NCI-H524 treated with DMSO at 0.1 percent for 48 hours (cell line): ENCODE measurements around the gene INPP5J.
A peak's percentile ranks its signal among the peaks of the same experiment; 100 is the strongest.
"Not testable (repeated sequence)": the region's sequence is repeated elsewhere in the genome, so short reads cannot be mapped to it uniquely, and the experiment has no call there.

Source experiments
- DNase-seq: peaks from one replicate; lab custom pipeline; 2025; lab: John Stamatoyannopoulos, UW

The INPP5J gene

DNA sequence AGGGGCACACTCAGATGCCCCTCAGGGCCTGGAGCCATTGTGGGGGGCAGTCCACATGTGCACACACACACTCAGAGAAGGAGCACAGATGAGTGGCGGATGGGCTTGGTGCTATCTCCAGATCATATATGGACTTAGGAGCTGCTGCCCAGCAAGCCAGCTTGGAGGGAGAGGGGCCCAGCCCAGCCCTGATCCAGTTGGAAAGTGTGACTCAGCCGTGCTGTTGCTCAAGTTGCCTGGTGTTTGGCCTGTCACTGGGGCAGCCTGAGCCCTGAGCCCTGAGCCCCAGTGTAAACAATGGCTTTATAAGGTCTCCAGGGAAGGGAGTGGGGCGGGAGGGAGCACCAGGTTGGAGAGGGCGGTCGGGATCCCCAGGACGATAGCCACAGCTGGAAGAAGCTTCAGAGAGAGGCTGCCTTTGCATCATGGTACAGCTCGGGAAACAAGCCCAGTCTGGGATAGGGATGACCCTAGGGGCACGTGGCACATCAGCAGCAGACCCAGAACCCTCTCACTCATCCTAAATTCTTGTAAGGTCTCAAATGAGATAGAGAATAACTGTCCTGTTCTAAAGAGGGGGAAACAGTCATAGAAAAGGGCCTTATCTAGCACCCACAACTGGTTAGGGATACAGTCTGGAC lies 20.2 kb upstream of the INPP5J start:
- no peak for DNase-seq

DNA sequence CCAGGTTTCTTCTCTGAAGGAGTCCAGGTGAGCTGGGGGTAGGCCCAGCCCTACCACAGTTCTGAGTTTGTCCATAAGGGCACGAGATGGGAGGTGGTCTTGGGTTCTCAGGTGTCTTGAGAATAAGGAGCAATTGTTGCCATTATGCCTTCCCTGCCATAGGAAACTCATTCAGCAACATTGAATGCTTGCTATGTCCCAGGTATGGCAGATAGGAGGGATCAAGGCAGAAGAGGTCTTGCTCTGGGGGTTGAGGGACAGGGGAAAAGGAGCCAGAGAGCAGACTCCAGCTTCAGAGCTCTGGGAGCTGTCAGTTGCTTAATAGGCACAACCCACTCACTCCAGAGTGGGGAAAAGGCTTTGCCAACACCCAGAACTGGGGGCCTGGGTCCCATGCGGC lies 19.7 kb upstream of the INPP5J start:
- no peak for DNase-seq

DNA sequence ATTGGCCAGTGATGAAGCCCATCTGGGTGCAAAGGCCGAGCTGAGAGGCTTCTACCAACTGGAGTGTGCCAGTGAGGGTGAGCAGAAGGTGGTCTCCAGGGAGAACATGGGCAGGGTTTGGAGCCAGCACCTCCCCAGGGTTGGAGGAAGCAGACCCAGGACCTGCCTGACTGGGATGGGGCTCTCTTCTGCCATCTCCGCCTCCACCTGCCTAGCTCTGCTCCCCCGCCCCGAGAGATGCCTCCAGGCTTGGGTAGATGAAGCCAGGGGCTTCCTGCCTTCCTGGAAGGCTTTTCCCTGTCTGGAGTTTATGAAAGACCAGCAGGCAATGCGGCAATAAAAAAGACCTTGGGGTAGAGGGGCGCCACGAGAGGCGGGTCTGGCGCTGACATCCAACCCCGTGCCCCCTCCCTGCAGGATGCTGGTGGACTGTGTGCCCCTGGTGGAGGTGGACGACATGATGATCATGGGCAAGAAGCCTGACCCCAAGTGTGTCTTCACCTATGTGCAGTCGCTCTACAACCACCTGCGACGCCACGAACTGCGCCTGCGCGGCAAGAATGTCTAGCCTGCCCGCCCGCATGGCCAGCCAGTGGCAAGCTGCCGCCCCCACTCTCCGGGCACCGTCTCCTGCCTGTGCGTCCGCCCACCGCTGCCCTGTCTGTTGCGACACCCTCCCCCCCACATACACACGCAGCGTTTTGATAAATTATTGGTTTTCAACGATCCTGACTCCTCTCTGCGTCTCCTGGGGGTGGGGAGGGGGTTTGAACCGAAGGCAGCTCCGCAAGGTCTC lies 18.7 kb upstream of the INPP5J start:
- DNase-seq, result no peak

DNA sequence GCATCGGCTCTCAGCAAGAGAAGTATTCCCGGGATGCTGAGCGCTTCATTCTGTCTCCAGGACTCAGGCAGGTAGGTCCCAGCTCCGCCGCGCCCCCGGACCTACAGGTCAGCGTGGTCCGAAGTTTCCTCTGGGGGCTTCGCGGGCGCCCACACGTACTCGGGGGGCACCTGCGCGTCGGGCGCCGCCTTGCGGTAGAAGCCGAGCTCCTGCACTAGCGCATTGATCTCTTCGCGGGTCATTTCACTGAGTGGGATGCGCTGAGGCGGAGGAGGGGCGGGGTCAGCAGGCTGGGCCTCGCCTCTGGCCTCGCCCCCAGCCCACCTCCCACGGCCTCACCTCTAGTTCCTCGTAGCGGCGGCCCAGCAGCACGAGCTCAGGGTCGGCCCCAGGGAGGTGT lies 17.9 kb upstream of the INPP5J start:
- DNase-seq, result no peak

DNA sequence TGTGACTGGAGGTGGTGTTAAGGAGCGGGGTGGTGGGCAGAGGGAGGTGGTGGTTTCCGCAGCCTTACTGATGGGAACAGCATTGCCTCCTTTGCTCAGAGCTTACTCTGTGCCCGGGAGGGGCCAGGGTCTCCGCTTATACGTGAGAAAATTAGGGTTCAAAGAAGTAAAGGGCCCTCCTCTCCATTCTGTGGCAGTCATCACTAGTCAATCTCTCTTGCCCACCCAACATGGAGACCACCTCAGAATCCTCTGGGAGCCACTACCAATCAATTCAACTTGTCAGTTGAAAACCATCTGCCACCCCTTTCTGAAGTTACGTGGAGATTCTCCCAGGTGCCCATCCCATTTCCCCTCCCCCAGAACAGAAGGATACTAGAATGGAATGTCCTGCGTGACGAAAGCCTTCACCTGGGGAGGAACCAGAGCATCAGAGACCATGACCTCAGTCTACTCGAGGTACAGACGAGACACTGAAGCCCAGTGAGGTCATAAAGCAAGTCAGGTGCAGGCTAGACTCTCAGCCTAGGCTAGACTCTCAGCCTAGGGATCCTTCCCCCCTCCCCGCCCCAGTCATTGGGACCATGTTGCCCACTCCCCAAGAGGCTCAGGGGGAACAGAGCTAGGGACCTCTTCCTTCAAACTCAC lies 17.4 kb upstream of the INPP5J start:
- no peak for DNase-seq

DNA sequence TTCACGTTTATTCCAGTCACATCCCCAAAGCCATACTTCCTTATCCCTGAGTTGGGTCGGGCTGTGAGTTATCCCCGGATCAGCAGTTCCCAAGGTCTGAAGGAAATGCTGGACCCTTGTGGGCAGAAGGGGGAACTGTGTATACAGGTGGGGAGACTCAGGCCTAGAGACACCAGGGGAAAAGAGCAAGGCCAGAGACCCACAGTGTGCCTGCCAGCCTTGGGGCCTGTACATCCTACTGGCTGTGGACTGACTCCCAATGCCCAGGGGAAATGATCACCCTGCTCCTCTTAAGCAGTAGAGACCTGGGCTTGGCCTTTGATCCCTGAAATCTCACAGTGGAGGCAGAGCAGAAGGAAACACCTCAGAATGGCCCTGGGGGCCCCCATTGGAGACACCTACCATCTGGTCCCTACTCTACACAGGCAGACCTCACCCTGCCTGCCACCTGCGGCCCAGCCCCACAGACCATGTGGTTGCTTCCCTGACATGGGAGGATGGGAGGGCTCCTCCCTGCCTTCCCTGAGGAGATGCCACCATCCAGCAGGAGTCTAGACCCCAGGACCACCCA lies 16.7 kb upstream of the INPP5J start:
- no peak for DNase-seq

DNA sequence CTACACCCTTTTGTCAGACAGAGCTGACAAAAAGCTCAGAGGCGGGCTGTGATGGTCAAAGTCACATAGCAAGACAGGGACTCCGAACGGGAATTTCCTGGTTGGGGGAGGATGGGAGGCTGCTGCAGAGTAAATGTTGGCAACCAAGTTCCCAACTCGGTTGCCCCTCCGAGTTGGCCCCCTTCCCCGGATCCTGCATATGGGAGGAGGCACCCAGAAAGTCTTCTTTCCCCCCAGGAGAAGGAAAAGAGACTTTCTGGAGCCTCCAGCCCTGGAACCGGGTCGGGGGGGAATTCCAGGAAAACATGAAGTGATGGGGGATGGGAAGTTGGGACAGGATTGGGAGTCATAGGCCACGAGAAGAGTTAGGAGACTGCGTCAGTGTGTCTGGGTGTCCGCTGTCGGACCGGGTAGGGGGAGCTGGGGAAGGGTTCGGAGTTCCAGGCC lies 16.0 kb upstream of the INPP5J start:
- no peak for DNase-seq

DNA sequence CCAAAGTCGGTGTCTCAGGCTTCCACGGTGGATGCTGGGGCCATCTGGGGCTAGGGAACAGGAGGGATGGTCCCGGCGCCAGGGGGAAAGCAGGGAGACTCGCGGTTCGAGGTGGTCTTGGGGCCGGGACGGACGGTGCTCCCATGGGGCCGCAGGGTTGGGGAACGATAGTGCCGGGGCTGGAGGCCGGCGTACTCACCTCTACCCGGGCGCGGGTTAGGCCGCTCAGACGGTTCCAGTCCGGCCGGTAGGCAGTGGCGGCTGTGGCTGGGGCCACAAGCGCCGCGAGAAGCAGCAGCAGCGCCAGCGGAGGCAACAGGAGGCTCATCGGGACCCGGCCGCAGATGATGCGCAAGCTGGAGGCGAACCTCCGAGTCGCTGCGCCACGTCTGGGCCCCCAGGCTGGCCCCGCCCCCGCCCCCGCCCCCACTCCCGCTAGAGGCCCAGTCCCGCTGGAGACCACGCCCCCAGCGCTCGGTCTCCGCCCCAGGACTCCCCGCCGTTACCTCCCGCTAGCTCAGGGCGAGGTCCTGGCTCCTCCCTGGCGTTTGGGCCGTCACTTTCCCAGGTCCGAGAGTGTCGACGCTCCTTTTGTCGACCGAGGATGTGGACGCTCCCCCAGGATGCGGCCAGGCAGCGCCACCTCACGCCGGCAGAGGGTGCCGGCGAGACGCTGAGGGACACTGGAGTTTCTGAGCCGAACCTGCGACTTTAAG lies 15.4 kb upstream of the INPP5J start, which contains the start of gene SELENOM:
Gene SELENOM (minus strand): TSS at position 391 of the 716 bp plus-strand sequence. CDS start 63 bp downstream, at position 328.
- peak; percentile 81 for DNase-seq

DNA sequence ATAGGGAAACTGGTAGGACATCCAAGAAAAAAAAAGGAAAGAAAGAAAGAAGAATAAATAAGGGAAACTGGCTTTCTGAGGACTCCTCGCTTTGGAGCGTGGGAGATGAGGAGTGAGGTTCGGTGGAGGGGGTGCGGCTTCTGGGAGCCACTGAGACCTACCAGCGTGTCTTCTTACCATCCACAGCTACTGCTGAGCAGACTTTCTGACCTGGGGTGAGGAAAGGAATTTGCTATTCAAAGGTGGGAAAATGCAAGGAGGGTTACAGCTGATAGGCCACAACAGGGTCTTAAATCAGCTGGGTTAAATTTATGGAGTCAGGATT lies 14.9 kb upstream of the INPP5J start:
- no peak for DNase-seq

DNA sequence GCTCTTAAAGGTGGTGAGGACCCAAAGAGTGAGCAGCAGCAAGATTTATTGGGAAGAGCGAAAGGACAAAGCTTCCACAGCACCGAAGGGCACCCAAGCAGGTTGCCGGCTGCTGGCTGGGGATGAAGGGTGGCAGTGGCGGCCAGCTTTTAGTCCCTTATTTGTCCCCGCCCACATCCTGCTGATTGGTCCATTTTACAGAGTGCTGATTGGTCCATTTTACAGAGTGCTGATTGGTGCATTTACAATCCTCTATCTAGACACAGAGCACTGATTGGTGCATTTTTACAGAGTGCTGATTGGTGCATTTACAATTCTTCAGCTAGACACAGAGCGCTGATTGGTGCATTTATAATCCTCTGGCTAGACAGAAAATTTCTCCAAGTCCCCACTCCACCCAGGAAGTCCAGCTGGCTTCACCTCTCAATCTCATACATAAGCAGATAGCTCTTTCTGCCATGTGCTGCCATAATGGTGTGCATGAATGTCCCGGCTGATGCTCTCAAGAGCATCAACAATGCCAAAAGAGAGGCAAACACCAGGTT lies 10.1 kb upstream of the INPP5J start:
- DNase-seq, result not testable (repeated sequence)

DNA sequence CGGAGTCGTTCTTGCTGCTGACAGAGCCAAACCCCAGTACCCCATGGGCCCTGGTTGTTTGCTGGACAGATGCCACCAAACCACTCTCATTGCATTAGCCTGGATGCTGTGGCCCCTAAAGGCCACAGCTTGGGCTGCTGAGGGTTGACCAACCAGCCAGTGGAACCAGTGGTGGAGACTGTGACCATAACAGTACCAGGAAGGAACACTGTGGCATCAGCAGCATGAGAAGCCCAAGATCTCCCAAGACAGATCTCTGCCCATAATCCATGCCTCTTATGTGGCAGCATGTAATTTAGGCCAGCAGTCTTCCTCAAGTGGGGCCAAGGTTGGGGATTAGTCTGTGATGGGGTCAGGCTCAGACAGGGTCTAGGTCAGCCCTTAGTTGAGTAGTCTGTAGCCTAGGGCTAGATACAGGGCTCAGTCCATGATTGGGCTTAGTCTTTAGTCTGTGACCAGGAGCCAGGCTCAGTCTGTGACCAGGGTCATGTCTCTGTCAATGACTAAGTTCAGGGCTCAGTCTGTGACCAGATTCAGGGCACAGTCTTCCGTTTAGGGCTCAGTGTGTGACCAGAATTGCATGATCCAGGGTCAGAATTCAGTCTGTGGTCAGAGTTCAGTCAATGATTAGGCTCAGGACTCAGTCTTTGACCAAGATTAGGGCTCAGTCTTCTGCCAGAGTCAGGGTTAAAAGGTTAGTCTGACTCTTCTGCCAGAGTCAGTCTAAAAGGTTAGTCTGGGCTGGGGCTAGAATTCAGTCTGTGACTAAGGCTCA lies 4.5 kb upstream of the INPP5J start:
- DNase-seq, result no peak

DNA sequence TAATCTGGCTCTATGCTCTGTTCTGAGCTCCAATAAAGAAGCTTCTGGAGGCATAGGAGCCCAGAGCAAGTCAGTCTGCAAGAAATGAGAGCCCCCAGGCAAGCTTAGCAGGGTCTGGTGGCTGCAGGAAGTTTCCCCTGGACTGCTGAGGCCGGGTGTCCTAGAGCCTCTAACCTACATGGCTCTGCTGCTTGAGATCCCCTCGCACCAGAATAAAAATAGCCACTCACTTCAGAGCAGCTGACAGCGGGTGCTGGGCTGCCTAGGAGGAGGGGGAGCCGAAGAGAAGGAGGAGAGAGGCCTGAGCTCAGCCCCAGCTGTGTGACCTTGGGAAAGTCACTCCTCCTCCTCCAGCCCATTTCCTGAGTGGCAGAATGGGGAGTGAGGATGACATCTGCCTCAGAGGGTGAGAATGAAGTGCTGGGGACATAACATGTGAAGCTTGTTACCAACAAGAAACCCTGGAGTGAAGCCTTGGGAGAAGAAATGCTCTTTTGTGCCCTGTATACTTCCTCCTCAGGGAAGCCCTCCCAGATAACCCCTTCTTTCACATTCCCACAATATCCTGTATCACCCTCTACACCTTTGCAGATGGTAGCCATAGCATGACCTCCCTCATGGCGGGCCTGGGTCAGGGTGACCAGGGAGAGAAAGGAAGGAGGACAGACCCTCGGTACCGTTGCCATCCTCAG lies 3.6 kb upstream of the INPP5J start:
- no peak for DNase-seq

DNA sequence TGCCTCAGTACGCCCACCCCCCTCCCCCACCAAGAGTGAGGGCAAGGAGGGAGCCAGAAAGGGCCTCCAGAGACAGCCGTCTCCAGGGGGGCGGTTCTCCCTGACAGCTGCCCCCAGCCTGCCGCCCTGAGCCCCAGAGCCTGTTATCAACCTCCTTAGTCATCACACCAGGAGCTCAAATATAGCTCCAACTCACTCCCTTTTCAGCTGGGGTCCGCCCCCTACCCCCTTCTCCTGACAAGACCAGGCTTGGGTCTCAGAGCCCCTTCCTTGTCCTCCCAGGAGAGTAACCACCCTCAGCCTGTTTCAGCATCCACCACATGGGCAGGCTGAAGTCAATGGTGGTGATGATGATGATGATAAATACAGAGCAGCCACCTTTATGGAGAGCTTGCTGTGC lies 2.5 kb upstream of the INPP5J start:
- DNase-seq, result no peak

DNA sequence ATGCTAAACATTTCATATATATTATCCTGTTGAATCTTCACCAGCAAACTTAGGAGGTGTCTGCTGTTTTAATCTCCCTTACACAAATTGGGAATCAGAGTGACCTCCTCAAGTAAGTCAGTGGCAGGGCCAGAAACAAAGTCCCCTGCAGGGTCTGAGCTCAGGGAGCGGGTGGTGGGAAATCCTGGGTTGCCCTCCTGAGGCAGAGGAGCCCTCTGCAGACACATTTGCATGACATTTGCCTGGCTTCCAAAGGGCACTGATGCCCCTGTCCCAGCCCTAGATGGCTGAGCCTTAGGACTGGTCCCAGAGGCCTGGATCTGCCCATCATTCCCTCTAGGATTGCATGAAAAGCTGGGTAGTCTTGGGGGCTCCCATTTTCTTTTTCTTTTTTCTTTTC lies 2.1 kb upstream of the INPP5J start:
- no peak for DNase-seq

DNA sequence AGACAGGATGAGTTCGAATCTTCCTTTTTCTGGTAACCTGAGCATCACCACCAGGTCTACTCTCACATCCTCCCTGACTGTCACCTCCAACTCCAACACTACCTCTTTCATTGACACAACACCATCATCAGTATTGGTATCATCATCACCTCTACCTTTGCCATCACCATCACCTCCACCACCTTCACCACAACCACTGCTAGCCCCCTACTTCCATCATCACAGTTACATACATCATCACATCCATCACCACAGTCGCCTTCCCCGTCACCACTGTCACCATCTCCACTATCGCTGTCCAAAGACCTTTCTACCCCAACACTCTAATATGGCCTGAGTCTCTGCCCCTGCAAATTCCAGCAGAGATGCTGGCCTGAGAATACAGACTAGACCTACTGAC lies 1.4 kb upstream of the INPP5J start:
- no peak for DNase-seq

DNA sequence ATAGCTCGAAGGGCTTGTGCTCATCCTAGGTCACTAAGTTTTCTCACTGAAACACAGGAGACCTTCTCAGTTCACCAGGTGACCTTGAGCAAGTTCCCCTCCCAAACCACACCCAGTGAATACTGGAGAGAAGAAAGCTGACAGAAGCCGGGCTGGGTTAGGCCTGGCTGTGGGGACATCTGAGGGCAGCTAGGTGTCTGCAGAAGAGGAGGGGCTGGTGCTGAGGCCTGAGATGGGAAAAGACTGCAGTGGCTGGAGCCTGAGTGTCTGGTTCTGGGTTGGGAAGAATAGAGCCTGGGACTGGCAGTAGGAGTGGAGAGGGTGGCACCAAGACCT lies 602 bp upstream of the INPP5J start:
- no peak for DNase-seq

DNA sequence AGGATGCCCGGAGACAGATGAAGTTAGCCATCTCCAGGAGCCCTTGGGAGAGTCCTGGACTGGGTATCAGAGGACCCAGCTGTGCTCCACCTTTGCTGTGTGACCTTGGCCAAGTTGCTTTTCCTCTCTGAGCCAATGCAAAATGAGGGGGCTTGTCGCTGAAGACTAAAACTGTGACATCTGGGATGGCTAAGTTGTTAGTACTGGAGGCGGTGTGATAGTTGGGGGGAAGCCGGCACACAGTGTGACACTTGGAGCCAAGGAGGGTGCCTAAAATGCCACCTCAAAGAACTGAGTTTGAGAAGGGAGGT lies 481 bp downstream of the INPP5J start:
- DNase-seq, result no peak

DNA sequence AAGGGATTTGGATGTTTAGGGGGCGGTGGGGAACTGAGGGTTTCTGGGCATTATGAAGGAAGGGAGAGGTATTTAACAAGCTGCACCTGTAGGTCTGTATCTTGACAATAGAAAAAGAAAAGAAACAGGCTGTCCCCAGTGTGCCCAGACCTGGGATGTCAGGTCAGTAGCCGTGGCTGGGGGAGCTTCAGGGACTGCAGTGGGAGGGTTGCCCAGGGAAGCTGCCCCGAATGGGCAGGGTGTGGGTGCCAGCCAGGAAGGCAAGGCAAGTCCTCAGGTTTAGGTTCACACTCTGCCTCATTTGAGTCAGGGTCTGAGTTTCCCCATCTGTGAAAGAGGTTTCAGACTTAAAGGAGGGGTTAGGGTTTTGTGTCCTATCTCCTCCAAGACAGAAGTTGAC lies 1.5 kb downstream of the INPP5J start:
- no peak for DNase-seq

DNA sequence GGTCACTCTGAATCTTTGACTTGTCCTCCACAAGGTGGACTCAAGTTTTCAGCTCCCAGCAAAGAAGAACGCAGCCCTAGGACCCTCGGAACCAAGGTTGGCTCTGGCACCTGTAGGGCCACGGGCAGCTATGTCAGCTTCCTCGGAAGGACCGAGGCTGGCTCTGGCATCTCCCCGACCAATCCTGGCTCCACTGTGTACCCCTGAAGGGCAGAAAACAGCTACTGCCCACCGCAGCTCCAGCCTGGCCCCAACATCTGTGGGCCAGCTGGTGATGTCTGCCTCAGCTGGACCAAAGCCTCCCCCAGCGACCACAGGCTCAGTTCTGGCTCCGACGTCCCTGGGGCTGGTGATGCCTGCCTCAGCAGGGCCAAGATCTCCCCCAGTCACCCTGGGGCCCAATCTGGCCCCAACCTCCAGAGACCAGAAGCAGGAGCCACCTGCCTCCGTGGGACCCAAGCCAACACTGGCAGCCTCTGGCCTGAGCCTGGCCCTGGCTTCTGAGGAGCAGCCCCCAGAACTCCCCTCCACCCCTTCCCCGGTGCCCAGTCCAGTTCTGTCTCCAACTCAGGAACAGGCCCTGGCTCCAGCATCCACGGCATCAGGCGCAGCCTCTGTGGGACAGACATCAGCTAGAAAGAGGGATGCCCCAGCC lies 2.2 kb downstream of the INPP5J start:
- no peak for DNase-seq

DNA sequence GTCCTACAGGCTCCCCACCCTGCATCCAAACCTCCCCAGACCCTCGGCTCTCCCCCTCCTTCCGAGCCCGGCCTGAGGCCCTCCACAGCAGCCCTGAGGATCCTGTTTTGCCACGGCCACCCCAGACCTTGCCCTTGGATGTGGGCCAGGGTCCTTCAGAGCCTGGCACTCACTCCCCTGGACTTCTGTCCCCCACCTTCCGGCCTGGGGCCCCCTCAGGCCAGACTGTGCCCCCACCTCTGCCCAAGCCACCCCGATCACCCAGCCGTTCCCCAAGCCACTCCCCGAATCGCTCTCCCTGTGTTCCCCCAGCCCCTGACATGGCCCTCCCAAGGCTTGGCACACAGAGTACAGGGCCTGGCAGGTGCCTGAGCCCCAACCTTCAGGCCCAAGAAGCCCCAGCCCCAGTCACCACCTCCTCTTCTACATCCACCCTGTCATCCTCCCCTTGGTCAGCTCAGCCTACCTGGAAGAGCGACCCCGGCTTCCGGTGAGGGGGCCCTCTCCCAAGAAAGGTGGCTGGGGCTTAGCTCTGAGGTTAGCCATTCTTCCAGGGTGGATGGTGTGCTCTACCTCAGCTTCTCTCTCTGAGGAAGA lies 2.9 kb downstream of the INPP5J start:
- no peak for DNase-seq
